Measurements from ENCODE around the gene KIAA2012. TPM values are rescaled to one million over a fixed set of nuclear protein-coding genes. Genes with fewer than 3 reads are reported as not detected.

The KIAA2012 gene
- total and polyA plus RNA-seq, 2 of the 8 experiments (the other 6 are each of a cell fraction or from before 2014, with no cell fraction given) = not detected

DNA sequence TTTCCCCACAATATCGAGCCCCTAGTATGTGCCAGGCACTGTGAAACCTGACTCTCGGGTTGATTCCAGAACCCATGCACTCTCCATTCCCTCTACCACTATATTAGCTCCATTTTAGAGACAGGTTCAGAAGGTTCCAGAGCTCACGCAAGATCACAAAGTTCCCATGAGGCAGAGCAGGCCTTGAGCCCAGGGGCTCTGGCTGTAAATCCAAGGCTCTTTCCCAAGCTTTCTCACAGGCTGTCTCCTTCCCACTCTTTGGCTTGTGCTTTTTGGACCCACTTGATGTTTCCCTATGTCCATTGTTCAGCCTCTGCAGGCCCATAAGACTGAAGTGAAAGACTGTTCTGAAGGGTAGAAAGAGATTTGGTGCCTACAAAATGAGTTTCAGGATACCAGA is 15.7 kb downstream of the KIAA2012 start (continued):
- TF ChIP-seq YY1 (IDR thresholded peaks at IDR 0.05; ENCODE audit: low read depth, low read length) (no peak), HDAC2 (IDR thresholded peaks at IDR 0.05; ENCODE audit: borderline replicate concordance in 1 of 2, low read depth in 2 of 2, low read length in 2 of 2) (no peak), HDAC6 (IDR thresholded peaks at IDR 0.05; ENCODE audit: low read depth, low read length) (no peak)
- TF ChIP-seq, protein P1, sequence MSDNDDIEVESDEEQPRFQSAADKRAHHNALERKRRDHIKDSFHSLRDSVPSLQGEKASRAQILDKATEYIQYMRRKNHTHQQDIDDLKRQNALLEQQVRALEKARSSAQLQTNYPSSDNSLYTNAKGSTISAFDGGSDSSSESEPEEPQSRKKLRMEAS (IDR thresholded peaks at IDR 0.05) = no peak

Data from H1 (cell line).